Loucy (cell line): ENCODE results near the gene LMO7.

ENCODE experiments used
- H2AFZ ChIP-seq: fragments of 200-600 bp; sonication (generic); 2 replicates; pipeline ENCODE4 v1.6.0; 2016; ENCODE audit warnings: antibody characterized with exemption, mild to moderate bottlenecking, low read length, moderate library complexity
- H3F3A ChIP-seq: fragments of 200-600 bp; 2 replicates; pipeline ENCODE4 v1.6.0; 2016; ENCODE audit warnings: antibody characterized with exemption, low read depth, mild to moderate bottlenecking
- H3K27me3 ChIP-seq: fragments of 200-600 bp; sonication (generic); 2 replicates; pipeline ENCODE4 v1.6.1; 2014; ENCODE audit warnings: low read length, mild to moderate bottlenecking; ENCODE audit not compliant: insufficient read depth, poor library complexity, severe bottlenecking
- H3K36me3 ChIP-seq: fragments of 200-600 bp; sonication (generic); 2 replicates; pipeline ENCODE4 v1.6.1; 2016; ENCODE audit warnings: low read length; ENCODE audit not compliant: insufficient read depth
- H3K4me1 ChIP-seq: fragments of 200-600 bp; sonication (generic); 2 replicates; pipeline ENCODE4 v1.5.1; 2014; ENCODE audit warnings: low read length, mild to moderate bottlenecking; ENCODE audit not compliant: insufficient read depth, poor library complexity, severe bottlenecking
- H3K4me2 ChIP-seq: fragments of 200-600 bp; sonication (generic); 2 replicates; pipeline ENCODE4 v1.6.0; 2014; ENCODE audit warnings: antibody characterized with exemption, low read length, low read depth, mild to moderate bottlenecking; ENCODE audit not compliant: poor library complexity, severe bottlenecking
- H3K4me3 ChIP-seq: fragments of 200-600 bp; sonication (generic); 2 replicates; pipeline ENCODE4 v1.5.1; 2014; ENCODE audit warnings: low read length, mild to moderate bottlenecking, mixed read lengths; ENCODE audit not compliant: poor library complexity, severe bottlenecking
- H3K79me2 ChIP-seq: fragments of 200-600 bp; sonication (generic); 2 replicates; pipeline ENCODE4 v1.6.1; 2014; ENCODE audit warnings: low read length; ENCODE audit not compliant: insufficient read depth
- H3K9ac ChIP-seq: fragments of 200-600 bp; sonication (generic); 2 replicates; pipeline ENCODE4 v1.6.0; 2014; ENCODE audit warnings: mild to moderate bottlenecking, low read depth, low read length, moderate library complexity; ENCODE audit not compliant: poor library complexity, severe bottlenecking
- H3K9me2 ChIP-seq: fragments of 200-600 bp; sonication (generic); replicated peaks from 2 replicates; pipeline ENCODE4 v1.6.1; 2016; ENCODE audit warnings: low read depth, low read length, mixed read lengths
- H3K9me3 ChIP-seq: fragments of 200-600 bp; sonication (generic); 2 replicates; pipeline ENCODE4 v1.6.1; 2014; ENCODE audit warnings: mild to moderate bottlenecking, antibody characterized with exemption, low read length, low read depth; ENCODE audit not compliant: insufficient read depth
- H4K20me1 ChIP-seq: fragments of 200-600 bp; sonication (generic); 2 replicates; pipeline ENCODE4 v1.6.0; 2014; ENCODE audit warnings: antibody characterized with exemption, low read length, mild to moderate bottlenecking; ENCODE audit not compliant: insufficient read depth, poor library complexity, severe bottlenecking
- EZH2phosphoT487 ChIP-seq: fragments of 200-600 bp; IDR thresholded peaks from 2 replicates; pipeline ENCODE4 v1.6.1; 2018; ENCODE audit warnings: antibody characterized with exemption, mild to moderate bottlenecking, moderate library complexity, borderline replicate concordance
- TF ChIP-seq, protein P1 (sequence below): fragments of 200-600 bp; sonication (generic); conservative IDR thresholded peaks from 2 replicates; pipeline ENCODE4 v1.5.1; 2014; ENCODE audit warnings: mild to moderate bottlenecking, antibody characterized with exemption, low read length

LMO7 gene

DNA sequence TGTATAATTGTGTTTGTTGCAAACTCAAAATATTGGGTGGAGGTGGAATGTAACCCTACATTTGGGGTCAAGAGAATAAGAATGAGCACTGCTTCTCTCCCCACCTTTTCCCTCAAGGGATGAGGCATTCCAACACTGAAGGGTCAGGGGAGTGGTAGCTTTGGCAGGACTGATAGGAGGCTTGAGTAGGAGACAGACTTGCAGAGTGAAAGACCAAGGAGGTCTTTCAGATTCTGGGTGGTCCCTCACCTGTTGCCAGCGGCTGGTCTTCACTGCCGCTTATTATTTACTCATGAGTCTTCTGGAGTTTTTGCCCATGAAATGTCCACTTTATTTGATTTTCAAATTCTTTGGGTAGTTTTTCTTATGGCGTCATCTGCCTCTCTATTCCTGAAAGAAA lies 118.8 kb downstream of the LMO7 start:
- H3K27me3 ChIP-seq = no peaks in the 10 kb centered on the region
- H3K9me3 ChIP-seq = no peaks in the 10 kb centered on the region
- no peaks in the 10 kb centered on the region for H3K36me3 ChIP-seq
- no peak overlapping the region for H3K9ac ChIP-seq
- H3K4me3 ChIP-seq = no peak overlapping the region
- no peak overlapping the region for H2AFZ ChIP-seq
- H3K79me2 ChIP-seq = no peaks in the 10 kb centered on the region
- H3K9me2 ChIP-seq = no peaks in the 10 kb centered on the region
- TF ChIP-seq, protein P1, sequence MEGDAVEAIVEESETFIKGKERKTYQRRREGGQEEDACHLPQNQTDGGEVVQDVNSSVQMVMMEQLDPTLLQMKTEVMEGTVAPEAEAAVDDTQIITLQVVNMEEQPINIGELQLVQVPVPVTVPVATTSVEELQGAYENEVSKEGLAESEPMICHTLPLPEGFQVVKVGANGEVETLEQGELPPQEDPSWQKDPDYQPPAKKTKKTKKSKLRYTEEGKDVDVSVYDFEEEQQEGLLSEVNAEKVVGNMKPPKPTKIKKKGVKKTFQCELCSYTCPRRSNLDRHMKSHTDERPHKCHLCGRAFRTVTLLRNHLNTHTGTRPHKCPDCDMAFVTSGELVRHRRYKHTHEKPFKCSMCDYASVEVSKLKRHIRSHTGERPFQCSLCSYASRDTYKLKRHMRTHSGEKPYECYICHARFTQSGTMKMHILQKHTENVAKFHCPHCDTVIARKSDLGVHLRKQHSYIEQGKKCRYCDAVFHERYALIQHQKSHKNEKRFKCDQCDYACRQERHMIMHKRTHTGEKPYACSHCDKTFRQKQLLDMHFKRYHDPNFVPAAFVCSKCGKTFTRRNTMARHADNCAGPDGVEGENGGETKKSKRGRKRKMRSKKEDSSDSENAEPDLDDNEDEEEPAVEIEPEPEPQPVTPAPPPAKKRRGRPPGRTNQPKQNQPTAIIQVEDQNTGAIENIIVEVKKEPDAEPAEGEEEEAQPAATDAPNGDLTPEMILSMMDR = no peak
- TF ChIP-seq EZH2phosphoT487 = no peak
- no peak overlapping the region for H3K4me2 ChIP-seq
- no peaks in the 10 kb centered on the region for H3F3A ChIP-seq
- H3K4me1 ChIP-seq = peaks cover 5% of the 10 kb centered on the region
- no peaks in the 10 kb centered on the region for H4K20me1 ChIP-seq

DNA sequence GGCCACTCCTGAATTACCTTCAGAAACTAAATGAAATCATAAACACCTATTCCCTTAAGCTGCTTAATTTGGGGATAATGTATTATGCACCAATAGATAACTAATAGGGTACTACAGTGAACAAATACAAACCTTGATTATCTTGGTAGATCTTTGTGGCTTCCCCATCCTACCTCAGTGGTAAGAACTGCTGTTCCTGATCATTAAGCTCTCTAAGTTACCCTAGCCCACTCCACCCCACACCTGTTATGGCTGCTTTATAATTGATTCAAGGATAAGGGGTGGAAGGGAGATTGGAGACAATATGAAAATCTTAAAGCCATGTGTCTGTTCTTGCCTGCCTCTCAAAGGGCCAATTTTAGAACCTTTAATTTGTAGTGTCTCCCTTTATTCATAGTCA lies 121.2 kb downstream of the LMO7 start:
- Histone ChIP-seq H3F3A (no peaks in the 10 kb centered on the region), H3K36me3 (no peaks in the 10 kb centered on the region), H3K27me3 (no peaks in the 10 kb centered on the region), H3K9ac (no peak overlapping the region), H3K4me2 (no peak overlapping the region), H4K20me1 (no peaks in the 10 kb centered on the region), H3K4me3 (no peak overlapping the region), H3K9me3 (no peaks in the 10 kb centered on the region), H3K4me1 (peaks cover 5% of the 10 kb centered on the region), H3K9me2 (no peaks in the 10 kb centered on the region), H2AFZ (no peak overlapping the region), H3K79me2 (no peaks in the 10 kb centered on the region)
- TF ChIP-seq EZH2phosphoT487 = no peak
- TF ChIP-seq, protein P1 = no peak

DNA sequence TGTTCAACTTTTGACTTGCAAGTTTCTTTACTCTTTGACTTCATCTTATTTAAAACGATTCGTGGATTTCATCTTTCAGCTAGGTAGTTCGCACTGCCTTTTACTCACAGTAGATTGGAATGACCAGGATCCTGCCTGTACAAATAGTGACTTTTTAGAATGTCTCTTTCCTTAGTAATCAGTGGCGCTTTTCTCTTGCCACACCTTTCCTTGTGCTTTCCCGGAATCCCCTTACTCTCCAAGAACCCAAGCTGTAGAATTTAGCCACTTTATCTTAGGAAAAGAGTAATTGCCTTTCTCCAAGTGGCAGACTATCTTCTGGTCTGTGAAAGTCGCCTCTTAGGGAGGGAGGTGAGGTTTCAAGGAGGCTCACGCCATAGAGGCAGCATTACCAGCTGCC lies 123.4 kb downstream of the LMO7 start:
- H3K4me1 ChIP-seq = peaks cover 5% of the 10 kb centered on the region
- H3F3A ChIP-seq = no peaks in the 10 kb centered on the region
- H3K36me3 ChIP-seq = no peaks in the 10 kb centered on the region
- no peak overlapping the region for H3K4me2 ChIP-seq
- H3K27me3 ChIP-seq = no peaks in the 10 kb centered on the region
- no peaks in the 10 kb centered on the region for H4K20me1 ChIP-seq
- no peak overlapping the region for H3K9ac ChIP-seq
- no peak overlapping the region for H2AFZ ChIP-seq
- TF ChIP-seq, protein P1 = no peak
- TF ChIP-seq EZH2phosphoT487 = no peak
- no peaks in the 10 kb centered on the region for H3K9me2 ChIP-seq
- H3K4me3 ChIP-seq = no peak overlapping the region
- no peaks in the 10 kb centered on the region for H3K79me2 ChIP-seq
- no peaks in the 10 kb centered on the region for H3K9me3 ChIP-seq
